SK-N-MC (cell line): Measurements from ENCODE around the gene HOATZ.

Experiments used
- EZH2 ChIP-seq: fragments of 200-600 bp; sonication (generic); IDR thresholded peaks from one replicate; pipeline ENCODE4 v1.6.1; 2017; ENCODE audit warnings: antibody characterized with exemption
- FOXP2 ChIP-seq: optimal IDR thresholded peaks from 2 replicates; pipeline ENCODE3; 2011; ENCODE audit warnings: mild to moderate bottlenecking, moderate library complexity; ENCODE audit not compliant: insufficient read depth; ENCODE audit errors: extremely low read length, control extremely low read depth
- POLR2AphosphoS5 ChIP-seq: IDR thresholded peaks from 2 replicates; pipeline ENCODE4 v1.6.1; 2012; ENCODE audit warnings: mild to moderate bottlenecking, low read depth, low read length, borderline replicate concordance

- TF ChIP-seq EZH2: no peak
- TF ChIP-seq FOXP2: no peak
- TF ChIP-seq POLR2AphosphoS5: no peak
Observed at GRCh38 chr11:111483431-111483830, 31.1 kb upstream of the HOATZ start.
